Head of caudate nucleus (tissue), 42 donors: ENCODE data around the gene RPS2.
"Not testable (repeated sequence)": the region's sequence is repeated elsewhere in the genome, so short reads cannot be mapped to it uniquely, and the experiment has no call there.

Experiments
- DNase-seq, 42 donors: peaks; one replicate each; pipeline versions ENCODE4 v3.0.0 to v3.0.0-alpha.2; 2020 to 2021; ENCODE audit warnings: mixed read lengths in 7 of 42
- intact Hi-C: fragments of 100-400 bp; cut with DNase I; formaldehyde crosslinking; loops from one replicate; pipeline ENCODE4 v1.15.0; 2022

The RPS2 gene

DNA sequence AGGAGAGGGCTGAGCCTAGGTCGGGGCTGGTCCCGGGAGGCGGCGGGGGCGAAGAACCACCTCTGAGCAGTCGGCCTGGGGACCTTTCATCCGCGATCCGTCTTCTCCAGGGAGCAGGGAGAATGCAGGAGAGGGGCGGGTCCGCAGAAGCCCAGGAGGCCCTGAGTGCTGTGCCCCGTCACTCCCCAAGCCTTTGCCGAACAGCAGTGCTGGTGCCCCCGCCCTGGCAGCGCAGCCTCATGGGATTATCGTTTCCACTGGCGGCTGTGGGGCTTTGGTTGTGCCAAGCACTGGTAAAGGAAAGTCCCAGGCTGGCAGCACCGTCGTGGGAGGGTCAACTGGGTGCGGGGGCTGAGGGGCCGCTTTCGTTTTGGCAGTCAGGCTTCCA, 7.9 kb upstream of the RPS2 start:
- peak in 5 of 42 donors; percentile 34 to 46 (median 43) for DNase-seq
- intact Hi-C loops: no loop called here

DNA sequence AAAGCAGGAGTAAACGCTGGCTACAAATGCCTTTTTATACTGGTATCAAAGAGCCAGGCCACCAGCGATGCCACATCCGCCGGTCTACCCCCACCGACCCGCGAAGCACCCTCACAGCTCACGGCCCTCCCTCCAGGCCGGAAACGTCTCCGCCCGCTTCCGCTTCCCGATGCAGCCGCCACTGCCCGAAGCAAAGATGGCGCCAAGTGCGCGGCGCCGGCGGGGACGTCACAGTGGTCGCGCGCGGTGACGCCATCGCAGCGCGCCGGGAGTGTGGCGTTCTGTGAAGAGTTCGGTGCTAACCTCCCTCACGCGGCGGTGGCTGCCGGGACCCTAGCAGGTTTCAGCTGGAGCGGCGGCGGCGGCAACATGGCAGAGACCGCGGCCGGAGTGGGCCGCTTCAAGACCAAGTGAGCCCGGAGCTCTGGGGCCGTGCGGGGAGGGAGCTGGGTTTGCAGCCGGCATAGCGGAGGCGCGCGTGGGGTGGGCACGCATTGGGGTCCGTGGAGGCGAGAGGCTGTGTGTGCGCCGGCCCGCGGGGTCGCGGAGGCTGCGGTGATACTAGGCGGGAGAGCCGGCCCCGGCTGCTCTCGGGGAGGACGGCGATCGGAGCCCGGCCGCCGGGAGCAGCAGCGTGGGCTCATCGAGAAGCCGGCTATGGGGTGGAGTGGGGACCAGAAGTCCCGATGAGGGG, 7.3 kb upstream of the RPS2 start, which contains the start of gene TBL3:
TBL3 (plus strand) TSS at position 258 of the 694 bp plus-strand sequence; CDS start at position 370, 112 bp downstream.
- peak; percentile 81 to 98 (median 94) for DNase-seq
- intact Hi-C loops: no loop called here

DNA sequence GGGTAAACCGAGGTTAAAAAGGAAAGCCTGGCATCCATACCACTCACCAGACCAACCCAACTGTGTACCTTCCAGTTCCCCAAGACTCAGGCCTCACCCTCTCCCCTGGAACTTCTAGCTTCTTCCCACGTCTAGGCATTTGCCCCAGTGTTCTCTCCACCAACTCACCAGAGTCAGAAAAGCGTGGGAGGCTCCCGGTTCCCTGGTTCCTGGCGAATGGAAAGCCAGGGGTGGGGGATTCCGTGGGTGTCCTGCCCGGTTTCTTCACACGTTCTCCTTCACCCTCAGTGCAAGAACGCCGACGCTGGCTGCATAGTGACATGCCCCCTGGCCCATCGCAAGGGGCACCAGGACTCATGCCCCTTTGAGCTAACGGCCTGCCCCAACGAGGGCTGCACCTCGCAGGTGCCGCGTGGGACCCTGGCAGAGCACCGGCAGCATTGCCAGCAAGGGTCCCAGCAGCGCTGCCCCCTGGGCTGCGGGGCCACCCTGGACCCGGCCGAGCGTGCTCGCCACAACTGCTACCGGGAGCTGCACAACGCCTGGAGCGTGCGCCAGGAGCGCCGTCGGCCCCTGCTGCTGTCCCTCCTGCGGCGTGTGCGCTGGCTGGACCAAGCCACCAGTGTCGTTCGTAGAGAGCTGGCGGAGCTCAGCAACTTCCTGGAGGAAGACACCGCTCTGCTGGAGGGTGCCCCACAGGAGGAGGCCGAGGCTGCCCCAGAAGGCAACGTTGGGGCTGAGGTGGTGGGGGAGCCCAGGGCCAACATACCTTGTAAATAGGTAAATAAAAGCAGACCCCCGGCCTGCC, 3.7 kb upstream of the RPS2 start:
- DNase-seq: peak in 39 of 42 donors; percentile 43 to 93 (median 73)
- intact Hi-C loops: no loop called here

DNA sequence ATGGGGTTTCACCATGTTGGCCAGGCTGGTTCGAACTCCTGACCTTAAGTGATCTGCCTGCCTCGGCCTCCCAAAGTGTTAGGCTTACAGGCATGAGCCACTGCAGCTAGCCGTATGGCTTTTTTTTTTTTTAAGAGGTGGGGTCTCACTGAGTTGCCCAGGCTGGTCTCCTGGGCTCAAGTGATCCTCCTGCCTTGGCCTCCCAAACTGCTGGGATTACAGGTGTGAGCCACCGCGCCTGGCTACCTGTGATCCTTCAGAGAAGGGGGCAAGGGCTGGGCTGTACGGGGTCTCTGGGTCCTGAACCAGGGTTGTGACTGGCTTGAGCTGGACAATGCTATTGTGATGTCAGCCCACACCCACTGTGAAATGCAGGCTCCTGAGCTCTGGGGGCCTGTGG, 1.8 kb upstream of the RPS2 start, which contains the start of gene RNF151:
RNF151 (plus strand) TSS at position 397 of the 400 bp plus-strand sequence. CDS start 26 bp downstream, outside the sequence.
- no peak for DNase-seq
- intact Hi-C loops: no loop called here

DNA sequence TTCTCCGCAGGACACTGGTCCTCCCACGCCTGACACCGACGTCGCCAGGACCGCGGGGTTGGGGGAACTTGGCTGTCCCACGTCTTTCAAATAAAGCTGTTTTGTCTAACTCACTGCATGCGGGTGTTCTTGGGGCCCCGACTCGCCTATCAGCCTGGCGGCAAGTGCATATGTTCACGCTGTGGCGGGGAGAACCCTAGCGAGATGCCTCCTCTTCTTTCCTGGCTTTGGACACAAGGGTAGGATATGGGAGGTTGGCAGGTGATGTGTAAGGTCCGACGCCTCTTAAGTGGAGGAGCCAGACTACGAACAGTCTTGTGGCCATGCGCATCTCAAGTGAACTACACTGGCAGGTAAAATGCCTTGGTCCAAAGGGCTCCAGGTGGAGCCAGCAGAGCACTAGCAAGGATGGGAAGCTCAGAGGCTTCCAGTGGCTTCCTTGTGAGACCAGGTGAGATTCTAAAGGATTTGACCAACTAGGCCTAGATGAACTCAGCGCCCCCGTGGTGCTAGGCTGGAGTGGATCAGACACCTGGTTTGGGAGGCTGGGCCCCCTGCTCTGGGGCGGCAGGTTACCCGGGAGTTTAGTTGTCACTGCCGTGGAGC, 873 bp upstream of the RPS2 start:
- DNase-seq: no peak
- intact Hi-C loops: no loop called here

DNA sequence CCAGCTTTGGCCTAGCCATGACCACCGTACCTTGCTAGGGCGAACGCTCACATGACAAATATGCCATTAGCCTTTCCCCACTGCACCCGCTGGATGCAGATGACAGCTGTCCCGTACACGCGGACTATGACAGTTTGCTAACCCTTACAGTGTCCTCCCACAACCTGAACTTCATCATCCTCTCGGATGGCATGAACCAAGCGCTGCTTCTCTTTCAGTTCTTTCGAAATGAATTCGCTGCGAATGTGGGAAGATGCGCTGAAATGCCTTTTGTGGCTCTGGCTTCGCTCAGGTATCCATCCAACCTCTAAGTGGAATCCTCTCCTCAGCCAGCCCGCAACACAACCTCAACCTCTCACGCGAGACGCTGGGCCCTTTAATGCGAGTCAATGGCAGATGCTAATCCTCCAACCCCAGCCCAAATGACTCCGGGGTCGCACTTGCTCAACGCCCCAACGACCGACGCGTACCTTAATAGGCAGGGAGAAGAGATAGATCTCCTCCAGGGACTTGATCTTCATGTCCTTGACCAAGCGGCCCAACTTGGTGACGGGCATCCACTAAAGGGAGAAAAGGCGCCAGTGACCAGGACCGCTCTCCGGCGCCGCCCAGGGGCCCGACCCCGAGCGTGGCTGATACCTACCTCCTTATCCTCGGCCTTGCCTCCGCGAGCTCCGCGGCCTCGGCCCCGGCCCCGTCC, 670 bp downstream of the RPS2 start:
- intact Hi-C loops: no loop called here
- peak in 3 of 42 donors; percentile 19 to 43 (median 30) for DNase-seq

DNA sequence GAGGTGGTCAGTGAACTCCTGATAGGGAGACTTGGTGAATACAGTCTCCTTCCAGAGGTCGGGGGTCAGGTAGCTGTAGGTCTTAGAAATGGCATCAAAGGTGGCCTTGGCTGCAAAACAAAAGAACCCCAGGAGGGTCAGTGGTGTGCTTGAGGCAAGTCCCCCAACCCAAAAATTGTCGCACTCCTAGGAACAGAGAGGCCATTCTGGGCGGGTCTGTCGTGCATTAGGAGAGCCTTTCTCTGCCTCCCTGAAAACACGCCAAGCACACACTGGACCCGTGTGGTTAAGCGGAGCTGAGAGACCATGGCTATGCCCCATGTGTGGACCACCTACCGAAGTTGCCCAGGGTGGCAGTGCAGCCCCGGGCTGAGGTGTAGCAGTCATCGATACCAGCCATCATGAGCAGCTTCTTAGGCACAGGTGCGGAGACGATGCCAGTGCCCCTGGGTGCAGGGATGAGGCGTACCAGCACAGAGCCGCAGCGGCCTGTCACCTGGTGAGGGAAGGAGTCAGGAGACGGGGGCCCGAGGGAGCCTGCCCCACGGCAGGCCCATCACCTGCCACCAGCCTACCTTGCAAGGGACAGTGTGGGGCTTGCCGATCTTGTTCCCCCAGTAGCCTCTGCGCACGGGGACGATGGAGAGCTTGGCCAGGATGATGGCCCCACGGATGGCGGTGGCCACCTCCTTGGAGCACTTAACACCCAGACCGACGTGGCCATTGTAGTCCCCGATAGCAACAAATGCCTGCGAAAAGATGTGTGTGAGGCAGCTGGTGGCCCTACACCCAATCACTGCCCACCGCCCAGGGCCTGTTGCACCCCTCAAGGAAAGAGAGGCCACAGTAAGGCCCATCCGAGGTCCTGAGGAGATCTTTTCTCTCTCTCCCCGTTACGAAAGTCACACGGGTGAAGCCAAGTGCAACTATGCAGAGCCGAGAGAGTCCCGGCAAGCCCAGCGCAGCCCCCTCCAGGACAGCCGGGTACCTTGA, 2.2 kb downstream of the RPS2 start:
- DNase-seq, intact Hi-C loops: not testable (repeated sequence)

DNA sequence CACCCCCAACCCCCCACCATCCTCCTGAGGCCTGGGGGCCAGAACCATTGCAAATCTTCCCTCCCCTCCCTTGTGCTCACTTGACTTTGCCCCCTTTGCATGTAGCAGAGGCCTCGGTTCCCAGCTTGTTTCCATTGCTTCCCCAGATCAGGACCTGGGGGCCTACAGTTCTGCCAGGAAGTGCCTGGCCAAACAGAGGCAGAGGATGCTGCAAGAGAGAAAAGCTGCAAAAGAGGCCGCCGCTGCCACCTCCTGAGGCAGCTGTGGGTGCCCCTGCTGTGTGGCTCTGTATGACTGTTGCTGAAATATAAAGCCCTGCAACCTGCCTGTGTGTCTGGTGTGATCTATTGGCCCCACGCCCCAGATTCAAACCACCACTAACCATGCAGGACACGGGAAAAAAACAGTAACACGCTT, 3.0 kb downstream of the RPS2 start:
- intact Hi-C loops: no loop called here
- no peak for DNase-seq

DNA sequence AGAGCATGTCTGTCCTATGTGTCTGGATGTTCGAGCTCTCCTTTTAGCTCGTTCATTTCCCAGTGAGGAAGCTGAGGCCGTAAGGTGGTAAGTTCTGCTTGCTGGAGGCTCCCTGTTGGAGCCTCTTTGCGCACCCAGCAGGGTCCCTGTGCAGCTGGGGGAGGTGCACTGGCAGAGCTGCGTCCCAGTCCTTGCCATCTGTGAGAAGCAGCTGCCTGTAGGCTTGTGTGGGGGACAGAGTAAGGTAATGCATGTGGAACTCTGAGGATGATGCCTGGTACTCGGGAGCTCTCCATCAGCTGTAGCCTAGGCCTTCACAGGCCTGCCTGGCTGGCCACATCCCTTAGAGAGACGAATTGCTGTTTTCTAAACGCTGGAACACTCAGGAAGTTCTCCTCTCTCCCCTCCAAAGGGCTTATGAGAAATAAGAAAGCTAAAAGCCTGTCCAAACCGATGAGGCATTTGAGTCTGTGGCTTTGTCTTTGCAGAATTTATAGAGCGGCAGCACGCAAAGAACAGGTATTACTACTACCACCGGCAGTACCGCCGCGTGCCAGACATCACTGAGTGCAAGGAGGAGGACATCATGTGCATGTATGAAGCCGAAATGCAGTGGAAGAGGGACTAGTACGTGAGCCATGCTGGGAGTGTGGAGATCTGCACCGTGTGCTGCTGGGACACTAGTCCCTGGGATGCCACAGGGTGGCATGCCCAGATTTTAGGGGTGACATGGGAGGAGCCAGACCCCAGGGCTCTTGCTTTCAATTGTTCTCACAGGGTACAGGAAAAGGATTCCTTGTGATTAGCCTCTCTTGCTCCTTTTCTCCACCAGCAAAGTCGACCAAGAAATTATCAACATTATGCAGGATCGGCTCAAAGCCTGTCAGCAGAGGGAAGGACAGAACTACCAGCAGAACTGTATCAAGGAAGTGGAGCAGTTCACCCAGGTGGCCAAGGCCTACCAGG, 3.7 kb downstream of the RPS2 start:
- DNase-seq: no peak
- intact Hi-C loops: no loop called here

DNA sequence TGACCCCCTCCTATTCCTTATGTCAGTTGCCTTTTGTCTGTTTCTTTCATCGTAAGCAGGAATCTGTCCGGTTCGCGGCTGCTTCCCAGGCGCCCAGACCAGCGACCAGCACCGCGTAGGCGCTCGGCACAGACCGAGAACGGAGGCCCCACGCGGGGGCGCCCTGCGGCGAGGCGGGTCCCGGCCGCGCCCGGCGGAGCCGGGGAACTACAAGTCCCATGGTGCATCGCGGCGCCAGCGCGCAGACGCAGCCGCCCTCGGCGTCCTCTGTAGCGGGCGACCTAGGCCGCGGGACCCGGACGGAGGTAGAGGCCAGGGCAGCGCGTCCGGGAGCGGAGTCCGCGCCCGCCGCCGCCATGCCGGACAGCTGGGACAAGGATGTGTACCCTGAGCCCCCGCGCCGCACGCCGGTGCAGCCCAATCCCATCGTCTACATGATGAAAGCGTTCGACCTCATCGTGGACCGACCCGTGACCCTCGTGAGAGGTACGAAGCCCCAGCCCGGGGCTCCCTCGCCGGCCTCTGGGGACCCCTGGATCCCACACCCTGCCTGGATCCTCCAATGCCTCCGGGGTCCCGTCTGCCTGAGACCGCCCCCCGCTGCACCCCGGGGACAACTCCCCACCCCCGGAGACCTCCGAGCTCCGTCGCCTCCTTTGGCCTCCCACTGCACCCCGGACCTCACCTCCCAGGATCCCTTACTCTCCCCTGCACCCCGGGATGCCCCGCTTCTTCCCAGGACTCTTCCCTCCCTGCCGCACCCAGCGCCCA, 5.2 kb downstream of the RPS2 start, which contains the start of gene NDUFB10:
NDUFB10 (plus strand) TSS at position 270 of the 771 bp plus-strand sequence; CDS start at position 357, 87 bp downstream.
- intact Hi-C loops: no loop called here
- DNase-seq: peak; percentile 78 to 98 (median 94)

DNA sequence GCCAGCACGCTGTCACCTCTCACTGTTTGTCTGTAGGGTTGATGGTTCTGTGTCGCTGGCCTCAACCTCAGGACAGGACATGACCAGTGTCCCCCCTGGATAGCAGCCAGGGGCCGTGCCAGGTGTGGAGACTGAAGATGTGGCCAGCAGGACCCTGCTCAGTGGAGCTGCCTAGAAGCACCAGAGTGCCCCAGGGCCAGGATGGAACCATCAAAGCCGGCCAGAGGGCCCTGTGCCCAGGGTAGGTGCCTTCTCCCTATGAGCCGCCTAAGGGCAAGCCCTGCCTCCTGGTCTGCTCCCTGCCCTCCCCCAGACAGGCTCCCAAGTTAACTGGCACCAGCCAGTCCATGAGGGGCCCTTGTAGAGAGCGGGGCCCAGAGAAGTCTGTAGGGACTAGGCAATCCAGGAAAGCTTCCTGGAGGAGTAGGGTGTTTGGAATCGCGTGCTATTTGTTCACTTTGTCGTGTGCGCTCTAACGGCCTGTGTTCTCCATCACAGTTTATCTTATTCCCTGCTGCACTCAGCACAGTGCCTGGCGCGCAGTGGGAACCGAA, 5.8 kb downstream of the RPS2 start:
- intact Hi-C loops: no loop called here
- no peak for DNase-seq

DNA sequence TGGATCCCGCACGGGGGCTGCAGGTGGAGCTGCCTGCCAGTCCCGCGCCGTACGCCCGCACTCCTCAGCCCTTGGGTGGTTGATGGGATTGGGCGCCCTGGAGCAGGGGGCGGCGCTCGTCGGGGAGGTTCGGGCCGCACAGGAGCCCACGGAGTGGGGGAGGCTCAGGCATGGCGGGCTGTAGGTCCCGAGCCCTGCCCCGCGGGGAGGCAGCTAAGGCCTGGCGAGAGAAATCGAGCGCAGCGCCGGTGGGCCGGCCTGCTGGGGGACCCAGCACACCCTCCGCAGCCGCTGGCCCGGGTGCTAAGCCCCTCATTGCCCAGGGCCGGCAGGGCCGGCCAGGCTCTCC, 6.5 kb downstream of the RPS2 start:
- DNase-seq, intact Hi-C loops: not testable (repeated sequence)

DNA sequence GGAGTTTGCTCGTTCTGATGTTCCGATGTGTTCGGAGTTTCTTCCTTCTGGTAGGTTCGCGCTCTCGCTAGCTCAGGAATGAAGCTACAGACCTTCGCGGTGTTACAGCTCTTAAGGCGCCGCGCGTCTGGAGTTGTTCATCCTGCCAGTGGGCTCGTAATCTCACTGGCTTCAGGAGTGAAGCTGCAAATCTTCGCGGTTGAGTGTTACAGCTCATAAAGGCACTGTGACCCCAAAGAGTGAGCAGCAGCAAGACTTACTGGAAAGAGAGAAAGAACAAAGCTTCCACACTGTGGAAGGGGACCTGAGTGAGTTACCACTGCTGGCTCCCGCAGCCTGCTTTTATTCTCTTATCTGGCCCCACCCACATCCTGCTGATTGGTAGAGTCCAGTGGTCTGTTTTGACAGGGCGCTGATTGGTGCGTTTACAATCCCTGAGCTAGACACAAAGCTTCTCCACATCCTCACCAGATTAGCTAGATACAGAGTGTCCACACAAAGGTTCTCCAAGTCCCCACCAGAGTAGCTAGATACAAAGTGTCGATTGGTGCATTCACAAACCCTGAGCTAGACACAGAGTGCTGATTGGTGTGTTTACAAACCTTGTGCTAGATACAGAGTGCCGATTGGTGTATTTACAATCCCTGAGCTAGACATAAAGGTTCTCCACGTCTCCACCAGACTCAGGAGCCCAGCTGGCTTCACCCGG, 7.0 kb downstream of the RPS2 start:
- intact Hi-C loops, DNase-seq: not testable (repeated sequence)

DNA sequence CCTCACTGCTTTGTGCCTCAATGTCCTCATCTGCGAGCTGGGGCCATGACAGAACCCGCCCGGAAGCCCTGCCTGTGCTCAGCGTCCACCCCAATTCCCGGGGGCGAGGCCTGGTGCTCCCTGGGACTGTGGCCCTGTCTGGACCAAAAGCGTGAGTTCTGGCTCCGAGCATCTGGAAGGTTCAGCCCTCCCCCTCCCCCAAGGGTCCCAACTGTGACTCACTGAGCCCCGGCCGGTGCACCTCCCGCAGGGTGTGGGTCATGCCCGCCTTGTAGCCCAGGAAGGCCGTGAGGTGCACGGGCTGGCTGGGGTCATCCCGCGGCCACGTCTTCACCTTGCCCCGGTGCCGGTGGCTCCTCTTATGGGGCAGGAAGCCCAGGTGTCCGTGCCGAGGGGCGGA, 10.9 kb downstream of the RPS2 start:
- intact Hi-C loops: no loop called here
- DNase-seq: no peak

DNA sequence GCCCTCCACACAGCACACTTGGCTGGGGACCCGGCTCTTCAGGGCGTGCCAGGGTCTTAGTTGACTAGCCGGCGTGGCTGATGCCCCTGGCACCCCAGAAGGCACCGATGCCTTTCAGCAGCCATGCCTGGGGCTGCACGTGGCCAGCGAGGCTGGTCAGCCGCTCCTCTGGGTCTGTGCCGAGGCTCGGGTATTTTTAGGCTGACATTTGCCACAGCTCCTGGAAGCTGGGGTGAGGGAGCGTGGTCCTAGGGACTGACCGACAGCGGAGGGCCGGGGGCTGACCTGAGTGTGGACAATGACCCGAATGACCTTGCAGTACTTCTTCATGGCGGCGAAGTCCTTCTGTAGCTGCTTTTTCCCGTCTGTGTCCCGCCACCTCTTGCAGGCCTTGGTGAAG, 14.1 kb downstream of the RPS2 start:
- intact Hi-C loops: no loop called here
- no peak for DNase-seq
